Measurements from ENCODE around the gene TCFL5.

Gene TCFL5

GRCh38 chr20:62797671-62798532, 63.7 kb downstream of the TCFL5 start:
- DNase-seq (ENCODE audit: low read depth in 2 of 2), result no peak

- no peak for DNase-seq (ENCODE audit: low read depth in 2 of 2)
Observed at GRCh38 chr20:62796699-62797491, 64.7 kb downstream of the TCFL5 start.

- peak; percentile 50 to 60 for DNase-seq (ENCODE audit: low read depth in 2 of 2)
Observed at GRCh38 chr20:62795023-62795761, 66.4 kb downstream of the TCFL5 start.

- DNase-seq (ENCODE audit: low read depth in 2 of 2), result peak; percentile 81 to 92
Observed at GRCh38 chr20:62794007-62794724, 67.5 kb downstream of the TCFL5 start.

- no peak for DNase-seq (ENCODE audit: low read depth in 2 of 2)
Observed at GRCh38 chr20:62793757-62794006, 67.9 kb downstream of the TCFL5 start.

DNA sequence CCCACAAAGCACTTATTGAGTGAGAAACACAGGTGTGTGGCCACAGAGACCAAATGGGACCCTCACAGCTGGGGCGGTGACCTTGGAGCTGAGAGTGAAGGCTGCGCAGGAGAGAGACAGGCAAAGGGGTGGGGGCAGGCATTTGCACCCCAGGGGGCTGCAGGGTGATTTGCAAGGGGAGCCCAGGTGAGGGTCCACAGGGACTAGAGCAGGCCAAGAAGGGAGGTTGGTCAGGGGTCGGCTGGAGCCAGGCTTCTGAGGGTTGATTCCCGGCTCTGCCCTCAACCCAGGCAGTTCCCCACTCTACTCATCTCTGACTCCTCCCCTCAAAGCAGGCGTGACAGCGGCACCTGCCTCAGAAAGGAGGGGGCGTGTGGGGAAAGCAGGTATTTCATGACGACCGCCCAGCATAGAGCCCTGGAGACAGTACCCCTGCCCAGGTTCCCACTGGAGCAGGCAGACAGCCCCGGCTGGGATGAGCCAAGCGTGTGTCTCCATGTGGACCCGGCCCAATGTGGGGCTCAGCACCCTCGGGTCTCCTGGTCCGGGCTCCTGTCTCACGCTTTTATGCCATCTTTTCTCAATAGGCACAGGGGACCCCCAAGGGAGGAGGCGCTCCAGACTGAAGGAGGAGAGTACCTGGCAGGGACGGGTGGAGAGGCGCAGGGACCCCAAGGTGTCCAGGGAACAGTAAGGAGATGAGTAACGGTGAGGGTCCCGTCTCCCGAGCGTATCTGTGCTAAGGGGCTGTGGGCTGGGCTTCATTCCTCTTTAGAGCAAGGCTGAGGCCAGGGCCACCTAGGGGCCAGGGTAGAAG, 68.5 kb downstream of the TCFL5 start:
- no peak for DNase-seq (ENCODE audit: low read depth in 2 of 2)

- DNase-seq (ENCODE audit: low read depth in 2 of 2), result no peak
Observed at GRCh38 chr20:62792182-62792939, 69.3 kb downstream of the TCFL5 start.

GRCh38 chr20:62791301-62792181, 70.1 kb downstream of the TCFL5 start:
- DNase-seq (ENCODE audit: low read depth in 2 of 2), result peak; percentile 54 to 71
